ENCODE measurements around the gene RBM5. TPM values are rescaled to one million over a fixed set of nuclear protein-coding genes. Genes with fewer than 3 reads are reported as not detected.

The RBM5 gene
- total RNA-seq, 2 experiments from 2014 or later = 95.2 to 107 TPM

DNA sequence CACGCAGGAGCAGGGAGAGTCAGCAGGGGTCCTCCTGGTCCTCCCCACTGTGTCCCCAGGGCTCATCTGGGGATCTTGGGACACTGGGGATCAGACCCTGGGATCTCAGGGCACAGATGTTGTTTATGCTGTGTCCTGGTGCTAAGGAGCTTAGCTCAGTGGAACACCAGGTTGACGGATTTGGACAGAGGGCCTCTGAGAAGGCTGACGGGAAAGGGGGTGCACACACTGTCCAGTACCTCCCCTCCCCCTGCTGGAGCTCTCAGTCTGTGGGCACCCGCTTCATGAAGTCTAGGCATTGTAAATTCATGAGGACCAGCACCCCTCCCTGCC, 44.5 kb downstream of the RBM5 start:
- intact Hi-C loops (cut with micrococcal nuclease) = no loop called here
- no peak for DNase-seq
- POLR2A ChIA-PET = no interaction called here
- peaks cover 4% of the 10 kb centered on the region for H3K4me1 Mint-ChIP-seq (ENCODE audit: low read depth)
- no peaks in the 10 kb centered on the region for H3K9me3 Mint-ChIP-seq
- H3K36me3 Mint-ChIP-seq = no peaks in the 10 kb centered on the region
- no peak overlapping the region for H3K27ac Mint-ChIP-seq
- H3K27me3 Mint-ChIP-seq = no peaks in the 10 kb centered on the region
- no peak overlapping the region for H3K4me3 Mint-ChIP-seq
- CTCF ChIA-PET = interaction anchor here (1.5 kb wide), 1 partner anchor 11 kb away, joined by 5 read pairs; no protein-coding TSS in a partner anchor

GRCh38 chr3:50134367-50134766, 45.6 kb downstream of the RBM5 start:
- Mint-ChIP-seq H3K4me1 (ENCODE audit: low read depth) (peaks cover 11% of the 10 kb centered on the region), H3K4me3 (no peak overlapping the region), H3K36me3 (no peaks in the 10 kb centered on the region), H3K9me3 (no peaks in the 10 kb centered on the region), H3K27ac (no peak overlapping the region), H3K27me3 (no peaks in the 10 kb centered on the region)
- intact Hi-C loops (cut with micrococcal nuclease) = no loop called here
- no peak for DNase-seq
- ChIA-PET POLR2A (no interaction called here), CTCF (interaction anchor here (1.5 kb wide), 1 partner anchor 13 kb away, joined by 5 read pairs; no protein-coding TSS in a partner anchor)

DNA sequence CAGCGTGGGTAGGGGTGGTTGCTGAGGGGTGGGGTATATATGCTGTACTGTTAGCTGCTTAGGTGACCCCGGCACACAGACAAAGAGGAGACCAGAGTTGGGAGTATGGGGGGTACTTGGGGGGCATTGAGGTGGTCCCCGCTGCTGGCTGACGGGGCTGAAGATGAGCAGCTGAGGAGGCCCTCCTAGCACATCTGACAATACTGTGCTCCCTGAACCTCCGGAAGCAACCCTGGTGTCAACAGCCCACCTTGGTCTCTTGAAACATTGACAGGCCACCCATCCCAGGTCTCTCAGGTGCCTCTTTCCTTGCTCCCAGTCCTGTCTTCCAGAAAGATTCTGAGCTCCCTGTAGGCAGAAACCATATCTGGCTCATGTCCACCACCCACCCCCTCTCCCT, 47.2 kb downstream of the RBM5 start:
- no peak for DNase-seq
- H3K27me3 Mint-ChIP-seq = no peaks in the 10 kb centered on the region
- peaks cover 11% of the 10 kb centered on the region for H3K4me1 Mint-ChIP-seq (ENCODE audit: low read depth)
- intact Hi-C loops (cut with micrococcal nuclease) = no loop called here
- POLR2A ChIA-PET = no interaction called here
- no peaks in the 10 kb centered on the region for H3K9me3 Mint-ChIP-seq
- H3K36me3 Mint-ChIP-seq = no peaks in the 10 kb centered on the region
- H3K27ac Mint-ChIP-seq = no peak overlapping the region
- CTCF ChIA-PET = interaction anchor here (1.6 to 1.9 kb wide), 3 partner anchors 14 to 110 kb away, joined by 4 to 8 read pairs (median 5); no protein-coding TSS in a partner anchor
- no peak overlapping the region for H3K4me3 Mint-ChIP-seq

GRCh38 chr3:50136714-50137405, 48.1 kb downstream of the RBM5 start:
- Mint-ChIP-seq H3K4me1 (ENCODE audit: low read depth) (peaks cover 11% of the 10 kb centered on the region), H3K36me3 (no peaks in the 10 kb centered on the region), H3K9me3 (no peaks in the 10 kb centered on the region), H3K27ac (no peak overlapping the region), H3K4me3 (no peak overlapping the region), H3K27me3 (no peaks in the 10 kb centered on the region)
- DNase-seq = no peak
- intact Hi-C loops (cut with micrococcal nuclease) = no loop called here
- CTCF ChIA-PET = interaction anchor here (1.6 to 1.9 kb wide), 3 partner anchors 15 to 110 kb away, joined by 4 to 8 read pairs (median 5); no protein-coding TSS in a partner anchor
- POLR2A ChIA-PET = no interaction called here

GRCh38 chr3:50137531-50137930, 48.8 kb downstream of the RBM5 start:
- intact Hi-C loops (cut with micrococcal nuclease) = no loop called here
- no peak for DNase-seq
- Mint-ChIP-seq H3K9me3 (no peaks in the 10 kb centered on the region), H3K4me3 (no peak overlapping the region), H3K27me3 (no peaks in the 10 kb centered on the region), H3K27ac (no peak overlapping the region), H3K36me3 (no peaks in the 10 kb centered on the region), H3K4me1 (ENCODE audit: low read depth) (peaks cover 11% of the 10 kb centered on the region)
- POLR2A ChIA-PET = no interaction called here
- CTCF ChIA-PET = interaction anchor here (1.6 to 1.9 kb wide), 3 partner anchors 16 to 109 kb away, joined by 4 to 8 read pairs (median 5); no protein-coding TSS in a partner anchor

- no peak overlapping the region for H3K27ac Mint-ChIP-seq
- H3K4me1 Mint-ChIP-seq (ENCODE audit: low read depth) = peaks cover 11% of the 10 kb centered on the region
- H3K9me3 Mint-ChIP-seq = no peaks in the 10 kb centered on the region
- no peak for DNase-seq
- POLR2A ChIA-PET = no interaction called here
- no peaks in the 10 kb centered on the region for H3K36me3 Mint-ChIP-seq
- no peak overlapping the region for H3K4me3 Mint-ChIP-seq
- CTCF ChIA-PET = no interaction called here
- H3K27me3 Mint-ChIP-seq = no peaks in the 10 kb centered on the region
- intact Hi-C loops (cut with micrococcal nuclease) = no loop called here
Observed at GRCh38 chr3:50138266-50139200, 49.8 kb downstream of the RBM5 start.

DNA sequence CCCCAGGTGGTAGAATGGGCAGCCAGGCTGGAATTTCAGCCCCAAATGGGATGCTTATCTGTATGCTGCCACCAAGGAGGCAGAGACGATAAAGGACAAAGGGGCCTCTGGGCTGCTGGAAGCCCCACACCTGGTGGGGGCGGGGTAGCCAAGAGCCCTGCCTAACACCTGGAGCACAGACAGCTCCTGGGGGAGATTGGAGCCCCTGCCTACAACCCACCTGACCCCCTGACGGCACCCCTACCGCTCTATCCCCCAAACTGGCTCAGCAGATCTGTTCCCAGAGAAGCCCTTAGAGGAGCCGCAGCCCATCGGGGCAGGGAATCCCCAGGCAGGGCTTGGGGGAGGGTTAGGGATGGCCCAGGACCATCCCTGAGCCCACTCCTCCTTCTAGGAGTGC, 50.6 kb downstream of the RBM5 start:
- DNase-seq = no peak
- H3K9me3 Mint-ChIP-seq = no peaks in the 10 kb centered on the region
- ChIA-PET CTCF (no interaction called here), POLR2A (no interaction called here)
- H3K4me1 Mint-ChIP-seq (ENCODE audit: low read depth) = peaks cover 11% of the 10 kb centered on the region
- no peaks in the 10 kb centered on the region for H3K36me3 Mint-ChIP-seq
- intact Hi-C loops (cut with micrococcal nuclease) = no loop called here
- H3K4me3 Mint-ChIP-seq = no peak overlapping the region
- H3K27ac Mint-ChIP-seq = no peak overlapping the region
- no peaks in the 10 kb centered on the region for H3K27me3 Mint-ChIP-seq

DNA sequence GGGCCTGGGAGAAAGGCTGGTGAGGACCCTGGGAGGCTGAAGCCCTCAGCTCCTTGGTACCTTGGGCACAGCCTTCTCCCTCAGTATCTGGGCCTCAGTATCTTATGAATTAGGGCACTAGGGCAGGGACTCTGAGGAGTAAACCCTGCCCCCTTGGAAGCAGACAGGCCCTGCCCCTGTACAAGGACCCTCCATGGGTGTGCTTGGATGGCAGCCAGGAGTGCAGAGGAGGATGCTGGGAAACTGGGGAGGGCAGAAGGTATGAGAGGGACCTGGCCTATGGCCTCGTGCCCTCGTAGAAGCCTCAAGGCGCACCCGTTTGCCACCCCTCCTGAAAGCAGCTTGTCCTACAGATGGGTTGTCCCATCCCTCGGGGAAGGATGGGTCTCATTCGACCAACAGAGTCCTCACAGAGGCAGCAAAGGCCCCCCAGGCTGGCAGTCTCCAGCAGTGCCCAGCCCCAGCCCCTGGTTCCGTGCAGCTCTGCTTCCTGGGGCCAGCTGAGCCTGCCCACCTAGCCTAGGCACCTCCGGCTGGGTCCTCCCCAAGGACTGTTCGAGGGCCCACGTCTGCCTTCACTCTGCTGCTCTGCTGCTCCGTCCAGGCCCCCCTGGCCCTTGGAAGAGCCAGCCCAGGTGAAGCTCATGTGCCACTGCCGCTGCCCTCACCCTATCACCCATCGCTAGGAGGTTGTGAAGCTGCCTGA, 51.2 kb downstream of the RBM5 start:
- ChIA-PET POLR2A (no interaction called here), CTCF (no interaction called here)
- intact Hi-C loops (cut with micrococcal nuclease) = no loop called here
- Mint-ChIP-seq H3K4me3 (no peak overlapping the region), H3K36me3 (no peaks in the 10 kb centered on the region), H3K27ac (no peak overlapping the region), H3K4me1 (ENCODE audit: low read depth) (peaks cover 11% of the 10 kb centered on the region), H3K9me3 (no peaks in the 10 kb centered on the region), H3K27me3 (no peaks in the 10 kb centered on the region)
- DNase-seq = no peak

- intact Hi-C loops (cut with micrococcal nuclease) = no loop called here
- no peaks in the 10 kb centered on the region for H3K36me3 Mint-ChIP-seq
- no peak for DNase-seq
- no peak overlapping the region for H3K4me3 Mint-ChIP-seq
- H3K27ac Mint-ChIP-seq = no peak overlapping the region
- ChIA-PET POLR2A (no interaction called here), CTCF (no interaction called here)
- peaks cover 11% of the 10 kb centered on the region for H3K4me1 Mint-ChIP-seq (ENCODE audit: low read depth)
- no peaks in the 10 kb centered on the region for H3K27me3 Mint-ChIP-seq
- no peaks in the 10 kb centered on the region for H3K9me3 Mint-ChIP-seq
Observed at GRCh38 chr3:50140990-50141389, 52.3 kb downstream of the RBM5 start.

GRCh38 chr3:50146316-50146901, 57.7 kb downstream of the RBM5 start:
- Mint-ChIP-seq H3K4me1 (ENCODE audit: low read depth) (no peaks in the 10 kb centered on the region), H3K27me3 (no peaks in the 10 kb centered on the region), H3K4me3 (no peak overlapping the region), H3K27ac (no peak overlapping the region), H3K36me3 (no peaks in the 10 kb centered on the region), H3K9me3 (no peaks in the 10 kb centered on the region)
- CTCF ChIA-PET = no interaction called here
- DNase-seq = no peak
- intact Hi-C loops (cut with micrococcal nuclease) = no loop called here
- POLR2A ChIA-PET = no interaction called here

DNA sequence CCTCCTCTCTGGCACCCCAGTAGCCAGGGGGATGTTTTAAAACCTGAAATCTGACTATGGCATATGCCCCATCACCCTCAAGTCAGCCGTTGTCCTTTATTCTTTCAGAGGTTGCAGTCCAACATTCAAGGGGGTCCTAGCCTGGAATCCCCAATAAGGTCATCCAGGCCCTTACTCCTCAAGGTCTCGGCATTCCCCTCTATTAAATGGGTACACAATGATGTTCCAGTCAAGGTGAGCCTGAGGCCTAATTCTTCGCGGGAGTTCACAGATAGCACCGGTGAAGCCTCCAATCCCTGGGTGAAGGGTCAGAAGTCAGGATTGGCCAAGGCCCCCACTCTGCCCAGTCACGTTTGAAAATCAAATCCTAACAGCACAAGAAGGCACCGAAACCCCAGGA, 58.3 kb downstream of the RBM5 start:
- H3K27me3 Mint-ChIP-seq = no peaks in the 10 kb centered on the region
- intact Hi-C loops (cut with micrococcal nuclease) = no loop called here
- POLR2A ChIA-PET = no interaction called here
- no peak for DNase-seq
- no peaks in the 10 kb centered on the region for H3K36me3 Mint-ChIP-seq
- H3K27ac Mint-ChIP-seq = no peak overlapping the region
- CTCF ChIA-PET = no interaction called here
- H3K4me3 Mint-ChIP-seq = no peak overlapping the region
- H3K4me1 Mint-ChIP-seq (ENCODE audit: low read depth) = no peaks in the 10 kb centered on the region
- H3K9me3 Mint-ChIP-seq = no peaks in the 10 kb centered on the region

- Mint-ChIP-seq H3K4me1 (ENCODE audit: low read depth) (no peaks in the 10 kb centered on the region), H3K27ac (no peak overlapping the region), H3K4me3 (no peak overlapping the region), H3K9me3 (no peaks in the 10 kb centered on the region), H3K36me3 (no peaks in the 10 kb centered on the region), H3K27me3 (no peaks in the 10 kb centered on the region)
- ChIA-PET POLR2A (no interaction called here), CTCF (no interaction called here)
- no peak for DNase-seq
- intact Hi-C loops (cut with micrococcal nuclease) = no loop called here
Observed at GRCh38 chr3:50147447-50147846, 58.7 kb downstream of the RBM5 start.
